H9 (cell line): ENCODE results near the gene MND1. TPM values are rescaled to one million over a fixed set of nuclear protein-coding genes. Genes with fewer than 3 reads are reported as not detected.

ENCODE experiments used
- DNase-seq: peaks from one replicate; pipeline ENCODE4 v3.0.0-alpha.2; 2017
- H2AFZ ChIP-seq: one replicate; pipeline ENCODE4 v1.6.1; 2013; ENCODE audit warnings: mild to moderate bottlenecking, low read length, control low read depth, moderate library complexity
- H2AK5ac ChIP-seq: 2 replicates; pipeline ENCODE4 v1.6.1; 2013; ENCODE audit warnings: low read length, control low read depth, mixed read lengths; ENCODE audit not compliant: insufficient read length
- H2BK120ac ChIP-seq: one replicate; pipeline ENCODE4 v1.6.1; 2013; ENCODE audit warnings: low read depth, mild to moderate bottlenecking, low read length, control low read depth, inconsistent platforms; ENCODE audit not compliant: poor library complexity, severe bottlenecking
- H2BK12ac ChIP-seq: 2 replicates; pipeline ENCODE4 v1.6.1; 2013; ENCODE audit warnings: low read length, control low read depth, mixed read lengths, low read depth; ENCODE audit not compliant: insufficient read length
- H2BK15ac ChIP-seq: 2 replicates; pipeline ENCODE4 v1.6.1; 2013; ENCODE audit warnings: low read depth, low read length, control low read depth
- H2BK20ac ChIP-seq: one replicate; pipeline ENCODE4 v1.6.1; 2013; ENCODE audit warnings: low read depth, mild to moderate bottlenecking, low read length, control low read depth, inconsistent platforms; ENCODE audit not compliant: poor library complexity, severe bottlenecking
- H2BK5ac ChIP-seq: 2 replicates; pipeline ENCODE4 v1.6.1; 2013; ENCODE audit warnings: low read length, control low read depth, mixed read lengths; ENCODE audit not compliant: insufficient read length
- H3K14ac ChIP-seq: 2 replicates; pipeline ENCODE4 v1.6.1; 2013; ENCODE audit warnings: low read length, control low read depth; ENCODE audit not compliant: insufficient read depth
- H3K18ac ChIP-seq: 2 replicates; pipeline ENCODE4 v1.6.1; 2013; ENCODE audit warnings: low read depth, mild to moderate bottlenecking, mixed read lengths, low read length, control low read depth; ENCODE audit not compliant: insufficient read length
- H3K23ac ChIP-seq: 2 replicates; pipeline ENCODE4 v1.6.1; 2013; ENCODE audit warnings: low read length, control low read depth, mixed read lengths, low read depth; ENCODE audit not compliant: insufficient read length
- H3K23me2 ChIP-seq: 2 replicates; pipeline ENCODE4 v1.6.1; 2013; ENCODE audit warnings: low read depth, mild to moderate bottlenecking, mixed read lengths, low read length, control low read depth; ENCODE audit not compliant: insufficient read length, poor library complexity, severe bottlenecking
- H3K27ac ChIP-seq: 2 replicates; pipeline ENCODE4 v1.5.1; 2013; ENCODE audit warnings: low read length, control low read depth, mixed read lengths, low read depth; ENCODE audit not compliant: insufficient read length
- H3K27me3 ChIP-seq: 2 replicates; pipeline ENCODE4 v1.6.1; 2013; ENCODE audit warnings: low read length, control low read depth, inconsistent platforms; ENCODE audit not compliant: insufficient read depth
- H3K4ac ChIP-seq: 2 replicates; pipeline ENCODE4 v1.6.1; 2013; ENCODE audit warnings: low read depth, mild to moderate bottlenecking, control low read depth, inconsistent platforms, low read length, moderate library complexity
- H3K4me1 ChIP-seq: 2 replicates; pipeline ENCODE4 v1.6.1; 2013; ENCODE audit warnings: low read length, control low read depth, inconsistent platforms; ENCODE audit not compliant: insufficient read depth
- H3K4me2 ChIP-seq: 2 replicates; pipeline ENCODE4 v1.6.1; 2013; ENCODE audit warnings: low read length, control low read depth, mixed read lengths; ENCODE audit not compliant: insufficient read length, insufficient read depth
- H3K56ac ChIP-seq: 2 replicates; pipeline ENCODE4 v1.6.1; 2013; ENCODE audit warnings: low read depth, mild to moderate bottlenecking, mixed read lengths, low read length, control low read depth; ENCODE audit not compliant: insufficient read length
- H3K79me1 ChIP-seq: 2 replicates; pipeline ENCODE4 v1.6.1; 2013; ENCODE audit warnings: low read depth, mild to moderate bottlenecking, moderate library complexity, low read length, control low read depth, inconsistent platforms; ENCODE audit not compliant: insufficient read depth, poor library complexity, severe bottlenecking
- H3K79me2 ChIP-seq: 2 replicates; pipeline ENCODE4 v1.6.1; 2013; ENCODE audit warnings: low read length, control low read depth, inconsistent platforms; ENCODE audit not compliant: insufficient read depth
- H3K9ac ChIP-seq: 2 replicates; pipeline ENCODE4 v1.6.1; 2013; ENCODE audit warnings: low read length, control low read depth, mixed read lengths; ENCODE audit not compliant: insufficient read length; ENCODE audit errors: extremely low read depth
- H3K9me3 ChIP-seq: one replicate; pipeline ENCODE4 v1.6.1; 2013; ENCODE audit warnings: low read depth, low read length, inconsistent platforms; ENCODE audit not compliant: control insufficient read depth
- H3T11ph ChIP-seq: one replicate; pipeline ENCODE4 v1.6.1; 2013; ENCODE audit warnings: mild to moderate bottlenecking, low read length, control low read depth, inconsistent platforms
- H4K20me1 ChIP-seq: one replicate; pipeline ENCODE4 v1.6.1; 2013; ENCODE audit not compliant: control insufficient read depth, insufficient read length, insufficient read depth
- H4K5ac ChIP-seq: 2 replicates; pipeline ENCODE4 v1.6.1; 2013; ENCODE audit warnings: low read depth, mild to moderate bottlenecking, mixed read lengths, low read length, control low read depth; ENCODE audit not compliant: insufficient read length
- H4K8ac ChIP-seq: replicated peaks from 2 replicates; pipeline ENCODE4 v1.6.1; 2013; ENCODE audit warnings: low read length, control low read depth, mixed read lengths, low read depth; ENCODE audit not compliant: insufficient read length
- H4K91ac ChIP-seq: 2 replicates; pipeline ENCODE4 v1.6.1; 2013; ENCODE audit warnings: low read depth, mild to moderate bottlenecking, moderate library complexity, mixed read lengths, low read length, control low read depth; ENCODE audit not compliant: insufficient read length
- H3K27ac Mint-ChIP-seq, 3 experiments: 2 replicates in 2 of 3; 3 replicates in 1 of 3; pipeline ENCODE4 v1.8.0; 2020 to 2021; ENCODE audit warnings: mixed read lengths in 3 of 3, mild to moderate bottlenecking in 1 of 3, moderate library complexity in 1 of 3
- H3K27me3 Mint-ChIP-seq: 2 replicates; pipeline ENCODE4 v1.8.0; 2021; ENCODE audit warnings: low read depth, mild to moderate bottlenecking, moderate library complexity, mixed read lengths
- H3K36me3 Mint-ChIP-seq, 3 experiments: 2 replicates in 2 of 3; 3 replicates in 1 of 3; pipeline ENCODE4 v1.8.0; 2020 to 2021; ENCODE audit warnings: low read depth in 3 of 3, mixed read lengths in 3 of 3; ENCODE audit not compliant: insufficient read depth in 1 of 3
- H3K4me1 Mint-ChIP-seq, 2 experiments: 2 replicates each; pipeline ENCODE4 v1.8.0; 2020; ENCODE audit warnings: mixed read lengths in 2 of 2
- H3K4me3 Mint-ChIP-seq, 2 experiments: 2 replicates in 1 of 2; 3 replicates in 1 of 2; pipeline ENCODE4 v1.8.0; 2020 to 2021; ENCODE audit warnings: mild to moderate bottlenecking in 2 of 2, mixed read lengths in 2 of 2, moderate library complexity in 1 of 2
- H3K9me3 Mint-ChIP-seq, 2 experiments: 2 replicates in 1 of 2; 3 replicates in 1 of 2; pipeline ENCODE4 v1.8.0; 2020; ENCODE audit warnings: mild to moderate bottlenecking in 2 of 2, mixed read lengths in 2 of 2, moderate library complexity in 1 of 2
- CTCF ChIP-seq: fragments of 200-600 bp; sonication (generic); conservative IDR thresholded peaks from 3 replicates; pipeline ENCODE4 v1.8.0; 2021; ENCODE audit warnings: antibody characterized with exemption, mild to moderate bottlenecking
- WGBS: extraction: QIAGEN DNeasy Blood & Tissue Kit; methylation state at CpG from one replicate; pipeline ENCODE4 v1.1.7; 2013; ENCODE audit warnings: missing lambda C conversion rate, low lambda C conversion rate, mixed read lengths; ENCODE audit not compliant: insufficient read length; ENCODE audit errors: extremely low coverage; 5-methylcytosine and 5-hydroxymethylcytosine counted together
- total RNA-seq: library from RNA; stranded (reverse); gene quantifications from 2 replicates; pipeline ENCODE4 v1.2.1, GENCODE V29; 2021

Gene MND1
- total RNA-seq, 1 experiment from 2014 or later, result 21.0 TPM

GRCh38 chr4:153384160-153384559 lies 39.7 kb downstream of the MND1 start:
- H3K23me2 ChIP-seq, result no peaks in the 10 kb centered on the region
- no peak overlapping the region for H3K27ac ChIP-seq
- H4K91ac ChIP-seq, result no peak overlapping the region
- H2BK120ac ChIP-seq, result no peak overlapping the region
- no peak overlapping the region for H3K4ac ChIP-seq
- H2AK5ac ChIP-seq, result no peak overlapping the region
- no peak overlapping the region for H3K14ac ChIP-seq
- no peaks in the 10 kb centered on the region for H3K9me3 Mint-ChIP-seq
- H3T11ph ChIP-seq, result no peak overlapping the region
- H3K4me2 ChIP-seq, result no peak overlapping the region
- H3K4me1 ChIP-seq, result no peaks in the 10 kb centered on the region
- peaks cover 4 to 8% (median 7%) of the 10 kb centered on the region in 3 experiments for H3K36me3 Mint-ChIP-seq
- H2AFZ ChIP-seq, result no peak overlapping the region
- no peak overlapping the region for H2BK15ac ChIP-seq
- H2BK12ac ChIP-seq, result no peak overlapping the region
- no peak overlapping the region for H3K18ac ChIP-seq
- no peak overlapping the region for H2BK5ac ChIP-seq
- H3K9me3 ChIP-seq, result no peaks in the 10 kb centered on the region
- no peaks in the 10 kb centered on the region for H3K79me1 ChIP-seq
- no peaks in the 10 kb centered on the region for H4K20me1 ChIP-seq
- no peak overlapping the region for H3K56ac ChIP-seq
- no peak for DNase-seq
- H3K27ac Mint-ChIP-seq, result no peak overlapping the region
- H4K5ac ChIP-seq, result no peak overlapping the region
- H3K27me3 ChIP-seq, result no peaks in the 10 kb centered on the region
- no peaks in the 10 kb centered on the region for H3K79me2 ChIP-seq
- H3K4me3 Mint-ChIP-seq, result no peak overlapping the region
- no peaks in the 10 kb centered on the region for H3K27me3 Mint-ChIP-seq
- H3K9ac ChIP-seq, result no peak overlapping the region
- WGBS, result no CpG with 5 or more reads among the region's 1 CpG
- no peak overlapping the region for H2BK20ac ChIP-seq
- no peak for TF ChIP-seq CTCF
- H4K8ac ChIP-seq, result no peak overlapping the region
- H3K4me1 Mint-ChIP-seq, result peaks cover 0 to 5% of the 10 kb centered on the region in 2 experiments; a peak in 3 of 4 replicates
- no peak overlapping the region for H3K23ac ChIP-seq
